Activated CD8-positive, alpha-beta memory T cell treated with anti-CD3 and anti-CD28 coated beads, Interleukin-2, amount 50 U/mL, for 24 hours (primary cell): ENCODE data around the gene ARHGAP11A.

Experiments
- DNase-seq: peaks from one replicate; pipeline ENCODE4 v3.0.0-alpha.2; 2020; ENCODE audit errors: extremely low read depth

The ARHGAP11A gene

GRCh38 chr15:32657198-32657883 lies 42.0 kb downstream of the ARHGAP11A start:
- DNase-seq, result no peak

GRCh38 chr15:32657941-32658340 lies 42.6 kb downstream of the ARHGAP11A start:
- DNase-seq, result no peak

DNA sequence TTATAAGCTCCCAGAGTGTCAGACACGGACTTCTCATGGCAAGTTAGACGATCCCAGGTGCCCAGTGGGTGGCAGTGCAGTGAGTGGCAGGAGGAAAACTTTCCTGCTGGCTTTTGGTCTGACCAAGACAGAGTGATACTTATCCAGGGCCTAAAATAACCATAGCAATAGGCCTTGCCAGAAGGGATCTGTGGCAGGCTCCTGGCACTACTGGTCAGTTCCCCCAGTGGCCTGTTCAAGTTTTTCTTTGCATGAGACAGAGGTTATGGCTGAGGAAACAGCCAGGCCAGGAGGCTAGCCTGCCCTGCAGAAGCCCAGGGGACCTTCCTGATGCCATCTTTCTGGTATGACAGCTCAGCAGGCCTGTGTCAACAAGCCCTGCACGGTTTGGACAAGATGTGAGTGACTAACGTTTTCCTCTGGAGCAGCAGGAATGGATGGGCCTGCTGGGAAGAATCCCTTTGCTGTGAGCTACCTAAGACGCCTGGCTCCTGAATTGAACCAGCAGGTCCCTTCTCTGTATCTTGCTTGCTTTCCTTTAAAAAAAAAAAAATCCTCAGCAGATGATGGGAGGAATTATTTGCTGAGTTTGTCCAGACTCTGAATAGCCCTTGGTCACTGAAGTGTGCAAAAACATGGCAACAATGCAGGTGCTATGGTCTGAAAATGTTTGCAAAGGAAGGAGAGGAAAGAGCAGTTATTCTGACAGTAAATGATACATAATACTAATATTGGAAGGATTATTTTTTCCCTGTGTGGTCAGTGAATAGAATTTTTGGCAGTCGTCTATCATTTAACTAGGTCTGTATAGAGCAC lies 44.2 kb downstream of the ARHGAP11A start:
- DNase-seq, result no peak

DNA sequence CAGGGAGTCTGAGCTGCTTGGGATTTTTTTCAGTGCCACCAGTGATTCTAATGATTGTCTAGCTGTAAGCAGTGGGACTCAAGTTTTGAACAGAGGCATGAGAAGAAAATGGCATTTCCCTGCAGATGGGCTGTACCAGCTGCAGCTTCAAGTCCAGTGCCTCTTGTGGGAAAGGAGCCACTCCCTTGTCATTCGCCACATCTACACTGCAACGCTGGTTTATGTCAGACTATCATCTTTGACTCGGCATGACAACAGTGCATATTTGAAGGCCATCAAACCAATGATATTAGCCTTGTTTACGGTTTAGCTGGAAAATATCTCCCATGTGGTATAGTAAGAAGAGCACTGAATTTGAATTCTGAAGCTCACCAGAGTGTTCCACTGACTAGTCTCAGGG lies 48.4 kb downstream of the ARHGAP11A start:
- no peak for DNase-seq

- DNase-seq, result no peak
Observed at GRCh38 chr15:32664796-32665195, 49.5 kb downstream of the ARHGAP11A start.

DNA sequence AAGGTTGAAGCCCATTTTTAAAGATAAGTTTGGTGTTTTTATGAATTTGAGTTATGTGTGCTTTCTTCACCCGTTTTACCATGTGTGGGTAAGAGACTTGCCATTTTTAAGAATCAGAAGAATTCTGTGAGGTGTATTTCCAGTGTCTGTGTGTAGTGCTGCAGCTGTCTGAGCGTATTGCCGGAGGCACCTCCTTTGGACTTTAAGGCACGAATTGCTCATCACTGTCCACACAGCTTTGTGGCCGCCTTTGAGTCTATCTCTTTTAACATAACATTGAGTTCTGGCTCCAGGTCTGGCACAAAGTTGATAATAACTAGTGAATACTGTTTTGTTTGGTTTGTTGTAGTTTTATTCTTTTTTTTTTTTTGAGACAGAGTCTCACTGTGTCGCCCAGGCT lies 52.0 kb downstream of the ARHGAP11A start:
- no peak for DNase-seq

GRCh38 chr15:32668942-32669341 lies 53.6 kb downstream of the ARHGAP11A start:
- DNase-seq, result no peak

GRCh38 chr15:32669896-32670611 lies 54.8 kb downstream of the ARHGAP11A start:
- no peak for DNase-seq

DNA sequence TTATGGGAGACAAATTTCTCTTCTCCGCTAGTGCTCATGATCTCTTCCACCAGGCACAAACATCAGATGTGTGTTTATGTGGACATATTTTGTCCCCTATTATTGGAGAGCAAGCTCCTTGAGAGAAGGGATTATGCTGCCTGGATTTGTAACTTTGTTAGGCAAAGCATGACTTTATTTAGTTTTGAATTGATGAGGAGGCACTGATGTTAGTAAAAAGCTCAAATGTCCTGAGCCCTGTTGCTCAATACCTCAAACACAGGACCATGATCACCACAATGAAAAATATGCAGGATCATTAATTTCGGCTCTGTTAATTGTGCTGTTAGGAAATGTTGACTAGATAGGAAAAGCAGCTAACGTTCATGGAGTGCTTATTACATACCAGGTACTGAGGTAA lies 55.3 kb downstream of the ARHGAP11A start:
- no peak for DNase-seq

DNA sequence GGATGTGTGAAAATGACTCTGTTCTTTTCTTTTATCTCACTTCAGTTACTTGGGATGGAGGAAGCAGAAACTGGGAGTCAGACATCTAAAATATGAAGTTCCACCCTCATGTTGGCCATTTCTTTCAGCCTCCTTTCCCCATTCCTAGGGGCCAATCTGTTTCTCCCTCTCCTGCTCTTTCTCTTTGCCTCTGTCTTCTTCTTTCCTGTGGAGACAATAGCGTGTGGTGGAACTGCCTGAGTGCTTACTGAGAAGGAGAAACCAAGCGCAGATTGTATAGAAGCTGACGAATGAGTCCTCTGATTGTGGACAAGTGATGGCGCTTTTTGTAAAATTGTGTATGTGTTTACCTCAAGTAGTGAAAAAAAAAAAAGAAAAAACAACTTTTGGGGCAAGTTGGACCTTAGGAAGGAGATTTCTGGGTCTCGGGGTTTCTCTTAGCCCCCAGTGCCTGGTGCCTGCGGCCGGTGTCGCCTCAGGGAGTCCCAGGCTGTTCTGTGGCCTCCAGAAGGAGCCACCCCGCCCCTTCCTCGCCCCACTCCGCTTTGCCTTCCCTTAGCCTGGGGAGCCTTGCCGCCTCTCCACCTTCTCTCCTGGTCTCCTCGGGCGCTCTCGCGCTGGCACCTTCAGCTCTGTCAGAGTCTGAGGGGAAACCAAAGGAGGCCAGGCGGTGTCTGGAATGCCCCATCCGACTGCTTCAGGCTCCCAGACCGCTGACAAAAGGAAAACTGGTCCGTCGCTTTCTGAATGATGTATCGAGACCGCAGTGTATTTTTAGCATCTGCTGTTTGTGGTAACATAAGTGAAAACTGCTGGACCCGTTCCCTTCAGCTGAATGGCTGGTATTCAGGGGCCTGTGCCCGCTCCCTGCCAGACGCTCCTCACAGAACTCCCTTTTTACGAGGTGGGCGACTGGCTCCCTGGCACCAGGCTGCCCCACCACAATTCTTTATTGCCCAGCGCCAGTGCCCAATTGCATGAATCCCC lies 56.3 kb downstream of the ARHGAP11A start:
- DNase-seq, result no peak

GRCh38 chr15:32674681-32675080 lies 59.4 kb downstream of the ARHGAP11A start:
- no peak for DNase-seq

- no peak for DNase-seq
Observed at GRCh38 chr15:32675466-32675865, 60.2 kb downstream of the ARHGAP11A start.

GRCh38 chr15:32676169-32676568 lies 60.9 kb downstream of the ARHGAP11A start:
- no peak for DNase-seq

DNA sequence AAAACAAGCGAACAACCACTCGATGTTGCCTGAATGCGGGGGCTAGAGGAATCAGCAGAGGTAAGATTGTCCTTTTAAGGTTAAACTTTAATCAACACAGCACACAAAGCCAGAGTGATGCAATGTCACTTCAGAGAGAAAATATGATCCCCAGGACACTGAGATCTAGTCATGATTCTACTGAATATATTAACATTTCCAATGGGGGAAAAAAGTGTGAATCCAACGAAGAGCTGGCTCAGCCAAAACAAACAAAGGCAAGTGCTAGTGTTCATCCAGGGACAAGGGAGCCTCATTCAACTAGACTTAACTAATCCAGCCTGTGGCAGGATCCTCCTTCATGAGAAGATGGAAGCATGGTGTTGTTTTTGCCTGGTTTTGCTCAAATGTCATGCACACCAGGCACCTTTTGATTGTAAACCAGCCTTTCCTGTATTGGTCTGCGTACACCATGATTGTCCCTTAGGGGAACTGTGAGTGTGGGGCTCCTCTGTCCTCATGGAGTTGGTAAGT lies 62.0 kb downstream of the ARHGAP11A start:
- no peak for DNase-seq

- no peak for DNase-seq
Observed at GRCh38 chr15:32679298-32679690, 64.0 kb downstream of the ARHGAP11A start.

- no peak for DNase-seq
Observed at GRCh38 chr15:32682569-32682968, 67.3 kb downstream of the ARHGAP11A start.

DNA sequence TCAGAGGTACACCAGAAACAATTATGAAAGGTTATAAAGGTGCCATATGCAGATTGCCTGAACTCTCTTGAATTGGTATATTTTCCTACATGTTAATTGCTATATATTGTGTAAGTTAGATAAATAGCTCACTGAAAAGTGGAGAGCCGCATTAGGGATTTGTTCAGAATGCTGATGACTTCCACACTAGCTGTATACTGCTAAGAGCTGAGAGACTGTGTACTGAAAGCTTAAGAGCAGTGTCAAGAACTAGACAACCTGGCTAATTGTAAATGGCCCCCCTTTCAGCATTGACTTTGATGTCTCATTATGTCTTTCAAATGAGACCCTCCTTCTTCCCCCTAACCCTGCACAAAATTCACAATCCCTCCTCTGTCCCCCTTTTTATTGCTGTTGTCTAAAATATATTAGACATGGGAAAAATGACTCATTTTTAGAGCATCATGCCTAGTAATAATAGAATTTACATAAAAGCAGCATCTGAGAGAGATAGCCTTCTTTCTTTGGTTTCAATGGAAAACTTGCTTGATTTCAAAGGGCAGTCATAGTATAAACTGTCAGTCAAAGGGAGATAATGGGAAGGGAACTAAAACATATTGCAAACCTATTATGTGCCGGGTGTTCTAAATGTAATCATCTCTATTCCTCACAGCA lies 67.8 kb downstream of the ARHGAP11A start:
- DNase-seq, result no peak

DNA sequence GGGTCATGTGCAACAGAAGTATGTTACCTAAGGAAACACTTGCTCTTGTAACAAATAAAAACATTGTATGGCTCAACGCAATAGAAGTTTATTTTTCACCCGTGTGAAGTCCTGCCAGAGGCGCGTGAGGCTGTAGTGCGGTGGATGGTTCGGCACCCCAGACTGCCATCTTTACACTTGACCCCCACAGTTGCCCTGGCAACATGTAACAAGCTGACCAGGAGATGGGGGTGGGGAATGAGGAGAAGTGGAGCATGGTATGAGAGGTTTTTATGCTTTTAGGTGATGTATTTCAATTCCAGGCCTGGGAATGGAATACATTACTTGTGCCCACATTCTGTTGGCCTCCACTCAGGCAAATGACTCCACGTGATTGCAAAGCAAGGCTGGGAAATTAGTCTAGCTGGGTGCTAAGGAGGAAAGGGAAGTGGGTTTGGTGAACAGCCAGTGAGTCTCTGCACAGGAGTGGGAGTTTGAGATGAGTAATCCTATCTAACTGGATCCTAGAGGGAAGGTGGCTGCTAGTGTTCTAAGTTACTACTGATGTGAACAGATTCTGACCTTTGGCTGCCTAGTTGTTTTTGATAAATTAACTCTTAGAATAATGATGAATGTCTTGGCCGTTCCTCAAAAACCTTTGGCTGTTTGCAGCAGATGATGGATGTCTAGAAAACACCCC lies 68.7 kb downstream of the ARHGAP11A start:
- no peak for DNase-seq

GRCh38 chr15:32685576-32685975 lies 70.3 kb downstream of the ARHGAP11A start:
- no peak for DNase-seq

DNA sequence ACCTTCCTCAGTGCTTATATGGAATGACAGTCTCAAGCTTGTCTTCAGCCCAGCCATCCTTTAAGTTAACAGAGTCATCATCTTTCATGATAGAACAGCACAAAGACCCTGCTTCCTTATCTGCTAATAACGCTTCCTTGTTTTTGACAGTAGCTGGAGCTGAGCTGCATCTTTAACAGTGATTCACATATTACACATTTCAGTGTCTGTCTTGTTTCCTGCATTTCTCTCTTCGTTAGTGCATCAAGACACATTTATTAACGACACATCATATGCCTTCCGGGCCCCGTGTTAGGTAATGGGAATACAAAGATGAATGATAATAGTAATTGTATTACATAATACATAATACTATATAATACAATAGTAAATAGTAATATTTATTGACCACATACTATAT lies 72.3 kb downstream of the ARHGAP11A start:
- DNase-seq, result no peak
